Cardiac fibroblast (primary cell): ENCODE data around the gene ZNF570.

Experiments
- DNase-seq, 2 donors: peaks; one replicate each; pipeline versions ENCODE4 v3.0.0 to v3.0.0-alpha.2; 2010; ENCODE audit warnings: low read depth in 2 of 2
- H3K4me3 ChIP-seq, 2 donors: replicated peaks in 1 of 2; 1 replicate in 1 of 2; 2 replicates in 1 of 2; pipeline ENCODE4 v1.5.1; 2011; ENCODE audit warnings: low read depth in 2 of 2, low read length in 2 of 2, mild to moderate bottlenecking in 2 of 2, moderate library complexity in 1 of 2
- TF ChIP-seq, protein P1 (sequence below): IDR thresholded peaks from one replicate; pipeline ENCODE4 v1.5.1; 2011; ENCODE audit warnings: low read depth, mild to moderate bottlenecking, low read length, inconsistent platforms

Gene ZNF570

DNA sequence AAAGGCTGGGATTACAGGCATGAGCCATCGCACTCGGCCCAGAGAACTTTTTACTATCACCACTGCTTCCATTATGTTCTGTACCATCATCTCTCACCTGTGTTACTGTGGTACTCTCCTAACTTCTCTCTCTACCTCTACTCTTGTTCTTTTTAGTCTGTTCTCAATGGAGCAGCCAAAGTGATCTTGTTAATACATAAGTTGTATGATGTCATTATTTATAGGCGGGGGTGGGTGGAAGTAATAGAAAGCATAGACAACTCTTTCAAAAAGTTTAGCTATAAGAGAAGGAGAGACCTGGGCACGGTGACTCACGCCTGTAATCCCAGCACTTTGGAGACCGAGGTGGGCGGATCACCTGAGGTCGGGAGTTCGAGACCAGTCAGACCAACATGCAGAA is 3.0 kb downstream of the ZNF570 start:
- no peak overlapping the region for H3K4me3 ChIP-seq
- TF ChIP-seq, protein P1, sequence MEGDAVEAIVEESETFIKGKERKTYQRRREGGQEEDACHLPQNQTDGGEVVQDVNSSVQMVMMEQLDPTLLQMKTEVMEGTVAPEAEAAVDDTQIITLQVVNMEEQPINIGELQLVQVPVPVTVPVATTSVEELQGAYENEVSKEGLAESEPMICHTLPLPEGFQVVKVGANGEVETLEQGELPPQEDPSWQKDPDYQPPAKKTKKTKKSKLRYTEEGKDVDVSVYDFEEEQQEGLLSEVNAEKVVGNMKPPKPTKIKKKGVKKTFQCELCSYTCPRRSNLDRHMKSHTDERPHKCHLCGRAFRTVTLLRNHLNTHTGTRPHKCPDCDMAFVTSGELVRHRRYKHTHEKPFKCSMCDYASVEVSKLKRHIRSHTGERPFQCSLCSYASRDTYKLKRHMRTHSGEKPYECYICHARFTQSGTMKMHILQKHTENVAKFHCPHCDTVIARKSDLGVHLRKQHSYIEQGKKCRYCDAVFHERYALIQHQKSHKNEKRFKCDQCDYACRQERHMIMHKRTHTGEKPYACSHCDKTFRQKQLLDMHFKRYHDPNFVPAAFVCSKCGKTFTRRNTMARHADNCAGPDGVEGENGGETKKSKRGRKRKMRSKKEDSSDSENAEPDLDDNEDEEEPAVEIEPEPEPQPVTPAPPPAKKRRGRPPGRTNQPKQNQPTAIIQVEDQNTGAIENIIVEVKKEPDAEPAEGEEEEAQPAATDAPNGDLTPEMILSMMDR, result no peak
- DNase-seq, result no peak

DNA sequence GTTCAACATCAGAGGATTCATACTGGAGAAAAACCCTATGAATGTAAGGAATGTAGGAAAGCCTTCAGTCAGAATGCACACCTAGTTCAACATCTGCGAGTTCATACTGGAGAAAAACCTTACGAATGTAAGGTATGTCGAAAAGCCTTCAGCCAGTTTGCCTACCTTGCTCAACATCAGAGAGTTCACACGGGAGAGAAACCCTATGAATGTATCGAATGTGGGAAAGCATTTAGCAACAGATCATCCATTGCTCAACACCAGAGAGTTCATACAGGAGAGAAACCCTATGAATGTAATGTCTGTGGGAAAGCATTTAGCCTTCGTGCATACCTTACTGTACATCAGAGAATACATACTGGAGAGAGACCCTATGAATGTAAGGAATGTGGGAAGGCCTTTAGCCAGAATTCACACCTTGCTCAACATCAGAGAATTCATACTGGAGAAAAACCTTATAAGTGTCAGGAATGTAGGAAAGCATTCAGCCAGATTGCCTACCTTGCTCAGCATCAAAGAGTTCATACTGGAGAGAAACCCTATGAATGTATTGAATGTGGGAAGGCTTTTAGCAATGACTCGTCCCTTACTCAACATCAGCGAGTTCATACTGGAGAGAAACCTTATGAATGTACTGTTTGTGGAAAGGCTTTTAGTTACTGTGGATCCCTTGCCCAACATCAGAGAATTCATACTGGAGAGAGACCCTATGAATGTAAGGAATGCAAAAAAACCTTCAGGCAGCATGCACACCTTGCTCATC is 15.4 kb downstream of the ZNF570 start:
- no peak overlapping the region for H3K4me3 ChIP-seq
- TF ChIP-seq, protein P1, result no peak
- peak in 1 of 2 donors; percentile 12 for DNase-seq

DNA sequence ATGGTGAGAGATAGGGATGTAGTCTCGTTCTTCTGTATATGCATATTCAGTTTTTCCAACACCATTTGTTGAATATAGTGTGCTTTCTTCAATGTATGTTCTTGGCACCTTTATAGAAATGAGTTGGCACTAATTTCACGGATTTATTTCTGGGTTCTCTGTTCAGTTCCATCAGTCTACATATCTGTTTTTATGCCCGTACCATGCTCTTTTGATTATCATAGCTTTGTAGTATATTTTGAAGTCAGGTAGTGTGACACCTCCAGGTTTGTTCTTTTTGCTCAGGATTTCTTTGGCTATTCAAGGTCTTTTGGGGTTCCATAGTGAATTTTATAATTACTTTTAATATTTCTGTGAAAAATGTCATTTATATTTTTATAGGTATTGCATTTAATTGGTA is 23.1 kb downstream of the ZNF570 start:
- TF ChIP-seq, protein P1, result no peak
- no peak overlapping the region for H3K4me3 ChIP-seq
- no peak for DNase-seq

DNA sequence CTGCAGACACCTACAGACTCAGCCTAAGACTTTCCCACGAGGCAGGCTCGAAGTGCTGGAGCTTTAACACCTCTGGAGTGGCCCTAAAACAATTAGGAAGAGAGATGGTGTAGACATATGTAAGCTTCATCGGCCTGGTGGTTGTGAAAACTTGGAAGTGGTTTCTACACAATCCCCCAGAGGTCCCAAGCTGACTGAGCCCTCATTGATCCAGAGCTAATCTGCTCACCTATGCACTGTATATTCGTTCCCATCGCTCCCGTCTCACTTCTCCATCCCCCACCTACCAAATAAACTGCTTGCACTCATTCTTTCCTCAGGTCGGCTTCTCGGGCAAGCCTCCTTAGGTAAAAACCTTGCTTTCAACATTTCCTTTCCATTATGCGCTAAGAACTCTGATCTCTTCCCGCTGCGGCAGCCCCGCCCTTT is 36.8 kb downstream of the ZNF570 start:
- no peak for DNase-seq
- H3K4me3 ChIP-seq, result peak overlapping the region; percentile 60 to 64
- TF ChIP-seq, protein P1, result no peak

DNA sequence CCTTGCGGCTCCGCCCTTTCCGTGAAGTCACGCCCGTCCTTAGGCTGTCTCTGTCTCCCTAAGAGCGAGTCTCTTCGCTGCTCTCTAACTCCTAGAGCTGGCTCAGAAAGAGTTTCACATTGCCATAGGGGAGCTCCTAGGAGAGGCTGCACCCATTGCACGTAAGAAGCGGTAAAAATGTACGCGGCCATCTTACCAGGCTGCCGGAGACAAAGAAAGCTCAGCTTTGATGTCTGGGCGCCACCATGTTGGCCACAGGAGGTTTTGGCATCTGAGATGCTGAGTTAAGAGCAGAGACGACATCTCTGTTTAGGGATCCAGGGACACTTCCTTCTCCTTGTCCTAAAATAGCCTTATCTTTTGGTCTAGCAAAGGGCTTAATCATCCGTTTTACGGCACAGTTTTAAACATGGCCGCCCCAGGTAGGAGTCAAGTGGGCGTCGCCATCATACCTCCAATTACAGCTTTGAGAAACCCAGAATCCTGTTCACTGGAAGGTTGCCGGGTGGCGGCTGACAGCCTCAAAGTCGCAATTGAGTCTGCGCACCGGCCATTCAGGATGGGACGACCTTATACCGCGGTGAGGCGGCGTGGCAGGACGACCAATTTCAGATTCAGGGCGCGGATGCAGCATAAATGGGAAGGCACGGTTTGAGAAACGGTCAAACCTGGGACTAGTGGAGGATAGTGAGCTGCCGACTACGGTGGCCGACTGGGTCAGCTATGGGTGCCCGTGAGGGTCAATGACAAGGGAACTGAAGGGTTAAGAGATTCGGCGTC is 37.4 kb downstream of the ZNF570 start, which contains the start of gene ZNF793:
Gene ZNF793 (plus strand): TSS at position 553 of the 780 bp plus-strand sequence. CDS start 16,501 bp downstream, outside the sequence.
- peak; percentile 84 to 85 for DNase-seq
- TF ChIP-seq, protein P1, result no peak
- H3K4me3 ChIP-seq, result peak within 1 kb of the TSS; percentile 60 to 64

DNA sequence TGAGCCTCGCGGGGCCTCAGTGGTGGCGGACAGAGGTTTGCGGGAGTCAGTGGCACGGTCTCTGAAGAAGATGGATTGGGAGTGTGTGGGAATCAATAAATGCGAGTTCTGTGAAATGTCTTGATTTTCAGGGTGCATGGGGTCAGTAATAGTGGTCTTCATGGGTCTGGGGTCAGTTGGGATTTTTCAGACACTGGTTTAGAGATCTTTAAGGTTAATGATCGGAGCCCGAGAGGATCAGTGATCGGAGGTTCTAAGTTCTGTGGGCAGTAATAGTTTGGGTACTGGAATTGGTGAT is 38.0 kb downstream of the ZNF570 start:
- H3K4me3 ChIP-seq, result peak overlapping the region; percentile 60 to 64
- TF ChIP-seq, protein P1, result no peak
- no peak for DNase-seq
